ENCODE data around the gene WDR47.

DNA sequence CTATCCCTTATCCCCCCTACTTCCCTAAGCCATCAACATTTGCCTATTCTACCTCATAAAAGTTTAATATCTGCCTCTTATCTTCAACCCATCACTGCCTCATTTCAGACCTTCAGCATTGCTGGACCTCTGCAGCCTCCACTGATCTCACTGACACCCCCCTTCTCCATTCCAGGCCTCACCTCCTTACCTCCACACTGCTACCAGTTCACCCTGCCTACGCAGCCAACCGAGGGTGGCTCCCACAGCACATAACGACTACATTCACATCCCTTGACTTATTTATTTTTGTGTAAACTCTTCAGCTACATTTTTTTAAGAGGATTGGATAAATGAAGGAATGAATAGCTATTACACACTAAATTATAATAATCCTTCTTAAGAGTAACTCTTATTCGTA is 92.9 kb downstream of the WDR47 start:
- TF ChIP-seq POLR2A (IDR thresholded peaks at IDR 0.05; ENCODE audit: low read depth, low read length) (no peak), ETV6 (conservative IDR thresholded peaks at IDR 0.05 in 1 of 2, IDR thresholded peaks at IDR 0.05 in 1 of 2; ENCODE audit: borderline replicate concordance in 1 of 2, low read depth in 1 of 2) (no peak), RAD51 (IDR thresholded peaks at IDR 0.05) (no peak), EZH2 (IDR thresholded peaks at IDR 0.05; ENCODE audit: borderline replicate concordance, control insufficient read depth, low read depth, low read length) (no peak), IRF3 (IDR thresholded peaks at IDR 0.05) (no peak), NFYB (IDR thresholded peaks at IDR 0.05; ENCODE audit: insufficient read depth, low read depth, low read length) (no peak), SRF (IDR thresholded peaks at IDR 0.05; ENCODE audit: low read depth in 2 of 2, low read length in 2 of 2) (no peak), BCL3 (IDR thresholded peaks at IDR 0.05; ENCODE audit: borderline replicate concordance, insufficient read depth, low read depth, low read length, poor library complexity, severe bottlenecking) (no peak), POLR2AphosphoS5 (IDR thresholded peaks at IDR 0.05; ENCODE audit: low read length) (no peak), TAF1 (IDR thresholded peaks at IDR 0.05; ENCODE audit: borderline replicate concordance, low read depth, low read length) (no peak)
- TF ChIP-seq, protein P1, sequence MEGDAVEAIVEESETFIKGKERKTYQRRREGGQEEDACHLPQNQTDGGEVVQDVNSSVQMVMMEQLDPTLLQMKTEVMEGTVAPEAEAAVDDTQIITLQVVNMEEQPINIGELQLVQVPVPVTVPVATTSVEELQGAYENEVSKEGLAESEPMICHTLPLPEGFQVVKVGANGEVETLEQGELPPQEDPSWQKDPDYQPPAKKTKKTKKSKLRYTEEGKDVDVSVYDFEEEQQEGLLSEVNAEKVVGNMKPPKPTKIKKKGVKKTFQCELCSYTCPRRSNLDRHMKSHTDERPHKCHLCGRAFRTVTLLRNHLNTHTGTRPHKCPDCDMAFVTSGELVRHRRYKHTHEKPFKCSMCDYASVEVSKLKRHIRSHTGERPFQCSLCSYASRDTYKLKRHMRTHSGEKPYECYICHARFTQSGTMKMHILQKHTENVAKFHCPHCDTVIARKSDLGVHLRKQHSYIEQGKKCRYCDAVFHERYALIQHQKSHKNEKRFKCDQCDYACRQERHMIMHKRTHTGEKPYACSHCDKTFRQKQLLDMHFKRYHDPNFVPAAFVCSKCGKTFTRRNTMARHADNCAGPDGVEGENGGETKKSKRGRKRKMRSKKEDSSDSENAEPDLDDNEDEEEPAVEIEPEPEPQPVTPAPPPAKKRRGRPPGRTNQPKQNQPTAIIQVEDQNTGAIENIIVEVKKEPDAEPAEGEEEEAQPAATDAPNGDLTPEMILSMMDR (IDR thresholded peaks at IDR 0.05 in 2 of 3, conservative IDR thresholded peaks at IDR 0.05 in 1 of 3; ENCODE audit: control insufficient read depth in 2 of 3, extremely low read depth in 1 of 3, insufficient read depth in 1 of 3, low read depth in 3 of 3, low read length in 3 of 3), result no peak
- TF ChIP-seq, protein P2, sequence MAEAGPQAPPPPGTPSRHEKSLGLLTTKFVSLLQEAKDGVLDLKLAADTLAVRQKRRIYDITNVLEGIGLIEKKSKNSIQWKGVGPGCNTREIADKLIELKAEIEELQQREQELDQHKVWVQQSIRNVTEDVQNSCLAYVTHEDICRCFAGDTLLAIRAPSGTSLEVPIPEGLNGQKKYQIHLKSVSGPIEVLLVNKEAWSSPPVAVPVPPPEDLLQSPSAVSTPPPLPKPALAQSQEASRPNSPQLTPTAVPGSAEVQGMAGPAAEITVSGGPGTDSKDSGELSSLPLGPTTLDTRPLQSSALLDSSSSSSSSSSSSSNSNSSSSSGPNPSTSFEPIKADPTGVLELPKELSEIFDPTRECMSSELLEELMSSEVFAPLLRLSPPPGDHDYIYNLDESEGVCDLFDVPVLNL (IDR thresholded peaks at IDR 0.05; ENCODE audit: low read depth, low read length), result no peak
